Activated T-cell treated with anti-CD3 and anti-CD28 coated beads, Interleukin-2, amount 50 U/mL, for 1 hour (primary cell): ENCODE data around the gene RNF157.
"Not testable (repeated sequence)": the region's sequence is repeated elsewhere in the genome, so short reads cannot be mapped to it uniquely, and the experiment has no call there.

Experiments
- DNase-seq: peaks from one replicate; pipeline ENCODE4 v3.0.0-alpha.2; 2020

Gene RNF157

GRCh38 chr17:76270127-76270592, 29.9 kb upstream of the RNF157 start:
- no peak for DNase-seq

- DNase-seq: no peak
Observed at GRCh38 chr17:76268991-76269981, 29.0 kb upstream of the RNF157 start.

- peak; percentile 73 for DNase-seq
Observed at GRCh38 chr17:76268015-76268749, 27.9 kb upstream of the RNF157 start.

GRCh38 chr17:76267581-76268001, 27.3 kb upstream of the RNF157 start:
- DNase-seq: not testable (repeated sequence)

- no peak for DNase-seq
Observed at GRCh38 chr17:76267051-76267576, 26.8 kb upstream of the RNF157 start.

- DNase-seq: no peak
Observed at GRCh38 chr17:76266244-76266938, 26.1 kb upstream of the RNF157 start.

- peak; percentile 67 for DNase-seq
Observed at GRCh38 chr17:76265624-76266243, 25.4 kb upstream of the RNF157 start.

- peak; percentile 97 for DNase-seq
Observed at GRCh38 chr17:76264755-76265623, 24.7 kb upstream of the RNF157 start, which contains the start of gene UBALD2. UBALD2 (plus strand) TSS chr17:76265348; CDS start chr17:76265506, 158 bp downstream.

GRCh38 chr17:76264425-76264754, 24.1 kb upstream of the RNF157 start:
- no peak for DNase-seq

- no peak for DNase-seq
Observed at GRCh38 chr17:76263896-76264295, 23.6 kb upstream of the RNF157 start.

- DNase-seq: no peak
Observed at GRCh38 chr17:76262732-76263344, 22.5 kb upstream of the RNF157 start.

- no peak for DNase-seq
Observed at GRCh38 chr17:76261421-76262215, 21.3 kb upstream of the RNF157 start.

- no peak for DNase-seq
Observed at GRCh38 chr17:76260669-76261068, 20.4 kb upstream of the RNF157 start.

GRCh38 chr17:76260220-76260619, 19.9 kb upstream of the RNF157 start:
- DNase-seq: no peak

GRCh38 chr17:76256430-76257050, 16.2 kb upstream of the RNF157 start:
- DNase-seq: peak; percentile 51

- DNase-seq: no peak
Observed at GRCh38 chr17:76255801-76256429, 15.6 kb upstream of the RNF157 start.

GRCh38 chr17:76254275-76254674, 14.0 kb upstream of the RNF157 start:
- DNase-seq: no peak

- no peak for DNase-seq
Observed at GRCh38 chr17:76253841-76254240, 13.5 kb upstream of the RNF157 start.
